Mucosa of rectum (tissue), 2 donors: ENCODE data around the gene CAB39.

ENCODE experiments used
- H3K27ac ChIP-seq, 2 donors: one replicate each; pipeline ENCODE4 v1.7.0; 2013; ENCODE audit warnings: inconsistent platforms in 2 of 2, low read depth in 2 of 2, low read length in 2 of 2
- H3K27me3 ChIP-seq, 2 donors: one replicate each; pipeline ENCODE4 v1.7.0; 2013; ENCODE audit warnings: low read length in 2 of 2; ENCODE audit not compliant: control insufficient read depth in 2 of 2, insufficient read depth in 2 of 2
- H3K36me3 ChIP-seq, 2 donors: one replicate each; pipeline ENCODE4 v1.7.0; 2013; ENCODE audit warnings: low read length in 2 of 2; ENCODE audit not compliant: control insufficient read depth in 2 of 2, insufficient read depth in 2 of 2
- H3K4me1 ChIP-seq, 2 donors: one replicate each; pipeline ENCODE4 v1.7.0; 2013; ENCODE audit warnings: low read length in 2 of 2, mild to moderate bottlenecking in 1 of 2; ENCODE audit not compliant: control insufficient read depth in 2 of 2, insufficient read depth in 2 of 2
- H3K4me3 ChIP-seq, 2 donors: one replicate each; pipeline ENCODE4 v1.7.0; 2013; ENCODE audit warnings: low read length in 2 of 2
- H3K9ac ChIP-seq, 2 donors: one replicate each; pipeline ENCODE4 v1.7.0; 2013; ENCODE audit warnings: low read length in 2 of 2, low read depth in 1 of 2, mild to moderate bottlenecking in 1 of 2
- H3K9me3 ChIP-seq, 2 donors: one replicate each; pipeline ENCODE4 v1.7.0; 2013; ENCODE audit warnings: low read length in 2 of 2; ENCODE audit not compliant: control insufficient read depth in 2 of 2
- donor health status: healthy.
- donor health status: Normal muscosa, but diverticular disease.

The CAB39 gene

DNA sequence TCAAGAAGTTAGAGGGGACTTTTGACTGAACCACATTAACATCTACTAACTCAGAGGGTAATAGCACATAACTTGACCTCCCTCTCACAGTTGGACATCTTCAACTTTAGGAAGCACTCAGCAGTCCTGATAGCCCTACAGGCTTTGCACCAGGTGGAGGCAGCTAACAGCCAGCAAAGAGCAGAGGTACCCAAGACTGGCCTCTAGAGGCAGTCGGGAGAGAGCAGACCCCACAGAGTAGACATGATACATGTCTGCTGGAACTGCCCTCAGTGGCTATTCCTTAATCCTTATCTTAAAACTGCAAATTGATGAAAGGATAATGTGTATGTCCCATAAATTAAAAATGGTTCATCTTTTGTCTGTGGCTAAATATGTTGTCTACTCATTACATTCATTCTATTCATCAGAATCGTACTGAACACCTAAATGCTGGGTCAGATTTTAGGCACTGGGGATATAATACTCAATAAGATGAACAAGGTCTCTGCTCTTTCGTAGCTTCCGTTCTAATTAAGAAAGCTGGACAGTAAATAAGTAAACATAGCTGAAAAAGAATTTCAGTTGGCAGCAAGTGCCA, 49.8 kb downstream of the CAB39 start:
- Histone ChIP-seq H3K27me3 (no peaks in the 10 kb centered on the region), H3K4me1 (peaks cover 3 to 15% of the 10 kb centered on the region in 2 donors), H3K36me3 (peaks cover 19 to 30% of the 10 kb centered on the region in 2 donors), H3K27ac (no peak overlapping the region), H3K4me3 (no peak overlapping the region), H3K9ac (no peak overlapping the region), H3K9me3 (no peaks in the 10 kb centered on the region)

DNA sequence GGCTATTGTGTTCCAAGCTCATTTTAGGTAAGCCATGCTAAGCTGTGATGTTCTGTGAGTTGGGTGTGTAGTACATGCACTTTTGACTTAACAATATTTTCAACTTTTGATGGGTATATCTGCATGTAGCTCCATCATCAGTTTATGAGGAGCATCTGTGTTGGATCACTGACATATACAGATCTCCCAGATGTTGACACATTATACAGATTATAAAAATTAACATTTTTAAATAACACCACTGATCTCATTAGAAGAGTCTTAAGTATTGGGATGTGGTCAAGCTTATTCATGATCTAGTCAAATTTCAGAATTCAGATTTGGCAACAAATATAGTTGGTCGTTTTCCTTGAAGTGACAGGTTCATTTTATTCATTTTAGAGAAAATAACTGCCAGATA, 51.7 kb downstream of the CAB39 start:
- Histone ChIP-seq H3K27ac (no peak overlapping the region), H3K9me3 (no peaks in the 10 kb centered on the region), H3K4me1 (peaks cover 0 to 2% of the 10 kb centered on the region in 2 donors), H3K4me3 (no peak overlapping the region), H3K9ac (no peak overlapping the region), H3K27me3 (no peaks in the 10 kb centered on the region), H3K36me3 (peaks cover 19 to 40% of the 10 kb centered on the region in 2 donors)

DNA sequence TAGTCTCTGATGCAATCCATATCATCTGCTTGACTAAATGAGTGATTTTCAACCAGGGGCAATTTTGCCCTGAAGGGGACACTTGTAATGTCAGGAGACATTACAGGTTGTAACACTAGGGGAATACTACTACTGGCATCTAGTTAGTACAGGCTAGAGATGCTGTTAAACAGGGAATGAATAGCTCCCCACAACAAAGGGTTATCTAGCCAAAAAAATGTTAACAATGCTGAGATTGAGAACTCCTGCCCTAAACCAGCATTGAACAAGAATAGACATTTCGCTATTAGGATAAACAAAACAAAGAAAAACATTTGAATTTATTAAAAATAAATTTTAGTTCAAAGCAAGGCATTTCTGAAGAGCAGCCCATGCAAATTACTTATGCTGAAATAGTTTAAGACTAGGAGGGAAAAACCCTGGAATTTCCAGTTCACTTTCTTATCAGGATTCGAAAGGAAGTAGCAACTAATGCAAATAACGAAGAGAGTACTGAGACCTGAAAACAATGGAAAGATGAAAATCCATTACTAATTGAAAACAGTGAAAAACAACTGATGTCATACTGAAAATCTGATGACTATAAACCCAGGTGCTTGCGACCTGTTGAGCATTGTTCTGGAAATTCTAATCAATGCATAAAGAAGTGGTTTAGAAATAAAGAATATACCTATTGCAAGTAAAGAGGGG, 53.1 kb downstream of the CAB39 start:
- no peaks in the 10 kb centered on the region for H3K27me3 ChIP-seq
- H3K27ac ChIP-seq: no peak overlapping the region
- H3K9me3 ChIP-seq: no peaks in the 10 kb centered on the region
- H3K4me1 ChIP-seq: no peaks in the 10 kb centered on the region
- H3K4me3 ChIP-seq: no peak overlapping the region
- H3K9ac ChIP-seq: no peak overlapping the region
- H3K36me3 ChIP-seq: peaks cover 19 to 34% of the 10 kb centered on the region in 2 donors

DNA sequence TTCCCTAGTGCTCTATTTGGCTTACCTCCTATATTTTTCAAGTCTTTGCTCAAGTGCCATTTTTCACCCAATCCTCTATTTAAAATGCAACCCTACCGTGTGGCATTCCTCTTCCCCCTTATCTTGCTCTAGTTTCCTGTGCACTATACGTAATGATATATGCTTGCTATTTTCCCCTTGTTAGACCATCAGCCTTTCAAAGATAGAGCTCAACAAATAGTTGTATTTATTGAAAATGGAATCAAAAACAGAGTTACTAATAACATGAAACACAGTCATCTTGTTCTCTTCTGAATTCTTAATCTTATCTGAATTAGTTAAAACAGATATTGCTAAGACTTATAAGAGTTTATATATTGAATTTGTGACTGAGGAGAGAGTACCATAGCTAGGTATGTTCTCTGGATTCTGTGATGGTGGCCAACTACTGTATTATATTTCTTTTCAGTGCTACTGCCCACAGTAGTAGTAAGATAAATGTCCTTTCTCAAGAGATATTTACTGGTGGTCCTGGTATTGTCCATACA, 55.3 kb downstream of the CAB39 start:
- Histone ChIP-seq H3K4me3 (no peak overlapping the region), H3K9ac (no peak overlapping the region), H3K4me1 (no peaks in the 10 kb centered on the region), H3K9me3 (no peaks in the 10 kb centered on the region), H3K27ac (no peak overlapping the region), H3K27me3 (no peaks in the 10 kb centered on the region), H3K36me3 (peaks cover 10 to 19% of the 10 kb centered on the region in 2 donors)

DNA sequence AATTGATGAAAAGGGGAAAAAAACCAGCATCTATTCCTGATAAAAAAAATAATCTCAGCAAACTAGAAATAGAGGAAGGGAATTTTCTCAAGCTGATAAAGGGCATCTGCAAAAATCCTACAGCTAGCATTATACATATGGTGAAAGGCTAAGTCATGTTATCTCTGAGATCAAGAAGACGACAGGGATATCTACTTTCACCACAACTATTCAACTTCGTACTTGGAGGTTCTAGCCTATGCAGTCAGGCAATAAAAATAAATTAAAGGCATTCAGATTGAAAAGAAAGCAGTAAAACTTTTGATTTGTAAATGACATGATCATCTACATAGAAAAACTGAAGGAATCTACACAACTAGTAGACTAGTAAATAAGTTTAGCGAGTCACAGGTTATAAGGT, 58.2 kb downstream of the CAB39 start:
- Histone ChIP-seq H3K36me3 (peaks cover 6 to 17% of the 10 kb centered on the region in 2 donors), H3K27me3 (no peaks in the 10 kb centered on the region), H3K9ac (no peak overlapping the region), H3K27ac (no peak overlapping the region), H3K4me1 (peaks cover 0 to 4% of the 10 kb centered on the region in 2 donors), H3K9me3 (no peaks in the 10 kb centered on the region), H3K4me3 (no peak overlapping the region)

DNA sequence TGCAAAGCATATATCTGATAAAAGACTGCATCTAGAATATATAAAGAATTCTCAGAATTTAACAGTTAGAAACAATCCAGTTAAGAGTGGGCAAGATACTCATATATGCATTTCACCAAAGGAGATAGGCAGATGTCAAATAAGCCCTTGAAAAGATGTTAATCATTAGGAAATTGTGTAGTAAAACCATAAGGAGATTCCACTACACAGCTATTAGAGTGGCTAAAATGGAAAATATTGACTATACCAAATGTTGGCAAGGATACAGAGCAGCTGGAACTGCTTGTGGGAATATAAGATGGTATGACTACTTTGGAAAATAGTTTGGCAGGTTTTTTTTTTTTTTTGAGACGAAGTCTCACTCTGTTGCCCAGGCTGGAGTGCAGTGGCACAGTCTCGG, 59.5 kb downstream of the CAB39 start:
- no peaks in the 10 kb centered on the region for H3K27me3 ChIP-seq
- H3K36me3 ChIP-seq: peaks cover 3 to 20% of the 10 kb centered on the region in 2 donors
- no peaks in the 10 kb centered on the region for H3K9me3 ChIP-seq
- H3K4me3 ChIP-seq: no peak overlapping the region
- H3K4me1 ChIP-seq: peaks cover 0 to 4% of the 10 kb centered on the region in 2 donors
- no peak overlapping the region for H3K27ac ChIP-seq
- no peak overlapping the region for H3K9ac ChIP-seq

DNA sequence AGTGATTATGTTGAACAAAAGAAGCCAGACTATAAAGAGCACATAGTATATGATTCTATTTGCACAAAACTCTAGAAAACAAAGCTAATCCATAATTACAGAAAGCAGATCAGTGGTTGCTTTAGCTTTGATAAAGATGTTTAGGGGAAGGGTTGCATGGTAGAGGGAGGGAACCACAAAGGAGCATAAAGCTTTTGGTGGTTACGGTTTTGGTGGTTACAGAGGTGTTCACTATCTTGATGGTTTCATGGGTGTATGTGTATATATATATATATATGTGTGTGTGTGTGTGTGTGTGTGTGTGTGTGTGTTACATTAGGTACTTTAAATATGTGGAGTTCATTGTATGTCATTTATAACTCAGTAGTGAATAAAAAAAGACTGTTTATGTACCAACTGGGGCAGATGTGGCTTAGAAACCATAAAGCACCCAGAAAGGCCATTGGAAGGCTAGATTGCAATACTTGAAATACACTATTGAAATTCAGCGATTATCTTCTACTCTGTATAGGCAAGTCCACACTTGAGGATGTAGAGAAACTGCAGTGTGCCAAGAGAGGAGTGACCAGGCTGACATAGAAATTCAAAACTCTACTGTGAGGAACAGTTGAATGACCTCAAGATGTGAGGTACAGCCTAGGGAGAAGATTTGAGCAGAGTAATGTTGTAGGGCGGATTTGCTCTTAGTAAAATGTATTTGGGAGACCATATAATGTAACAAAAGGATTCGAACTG, 60.6 kb downstream of the CAB39 start:
- peaks cover 3 to 15% of the 10 kb centered on the region in 2 donors for H3K36me3 ChIP-seq
- H3K9ac ChIP-seq: no peak overlapping the region
- H3K4me3 ChIP-seq: no peak overlapping the region
- H3K27ac ChIP-seq: no peak overlapping the region
- H3K4me1 ChIP-seq: peaks cover 0 to 4% of the 10 kb centered on the region in 2 donors
- H3K27me3 ChIP-seq: no peaks in the 10 kb centered on the region
- H3K9me3 ChIP-seq: no peaks in the 10 kb centered on the region

DNA sequence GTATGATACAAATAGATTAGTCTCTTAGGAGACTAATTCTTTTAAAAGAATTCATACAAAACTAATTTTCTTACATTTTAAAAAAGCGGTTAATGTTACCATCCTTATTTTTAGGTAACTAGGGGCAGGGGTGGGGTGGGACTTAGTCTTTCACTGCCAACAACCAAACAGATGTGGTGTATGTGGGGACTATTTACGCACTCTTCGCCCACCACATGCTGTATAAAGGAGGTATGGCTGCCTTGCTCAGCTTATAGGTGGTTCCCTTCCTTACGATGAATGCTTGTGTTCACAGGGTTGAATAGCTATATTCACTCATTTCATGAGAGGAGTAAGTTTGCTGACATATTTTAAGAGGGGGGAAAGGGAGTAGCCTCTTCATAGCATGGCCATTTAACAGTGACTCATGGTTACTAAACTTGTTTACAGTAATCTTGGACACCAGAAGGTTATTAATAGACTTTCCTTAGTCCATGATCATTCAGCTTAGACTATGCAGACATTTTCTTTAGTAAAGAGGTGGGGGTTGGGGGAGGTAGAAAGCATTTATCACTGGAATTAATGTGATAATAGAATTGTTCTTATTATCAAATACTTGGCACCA, 61.8 kb downstream of the CAB39 start:
- no peaks in the 10 kb centered on the region for H3K9me3 ChIP-seq
- H3K27me3 ChIP-seq: no peaks in the 10 kb centered on the region
- peaks cover 0 to 4% of the 10 kb centered on the region in 2 donors for H3K4me1 ChIP-seq
- H3K27ac ChIP-seq: peak overlapping the region in 1 of 2 donors; percentile 34
- H3K36me3 ChIP-seq: peaks cover 3 to 14% of the 10 kb centered on the region in 2 donors
- H3K9ac ChIP-seq: no peak overlapping the region
- H3K4me3 ChIP-seq: no peak overlapping the region

DNA sequence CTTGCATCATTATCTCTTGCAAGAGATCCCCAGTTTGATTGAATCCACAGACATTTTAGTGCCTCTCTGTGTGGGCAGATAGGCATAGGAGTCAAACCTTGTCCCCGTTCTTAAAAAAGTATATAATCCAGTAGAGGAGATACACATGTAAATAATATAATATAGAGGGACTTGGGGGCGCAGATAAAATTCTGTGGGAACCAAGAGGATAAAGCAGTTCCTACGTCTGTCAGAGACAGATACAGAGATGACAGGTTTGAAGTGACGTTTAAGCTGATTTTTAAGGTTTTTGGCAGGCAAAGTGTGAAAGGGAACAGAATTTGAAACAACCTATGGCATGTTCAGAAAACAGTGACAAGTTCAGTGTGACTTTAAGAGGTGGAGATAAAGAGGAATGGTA, 63.1 kb downstream of the CAB39 start:
- H3K4me3 ChIP-seq: no peak overlapping the region
- no peaks in the 10 kb centered on the region for H3K9me3 ChIP-seq
- H3K4me1 ChIP-seq: peaks cover 0 to 4% of the 10 kb centered on the region in 2 donors
- no peaks in the 10 kb centered on the region for H3K27me3 ChIP-seq
- no peak overlapping the region for H3K27ac ChIP-seq
- no peak overlapping the region for H3K9ac ChIP-seq
- H3K36me3 ChIP-seq: peaks cover 3 to 14% of the 10 kb centered on the region in 2 donors

DNA sequence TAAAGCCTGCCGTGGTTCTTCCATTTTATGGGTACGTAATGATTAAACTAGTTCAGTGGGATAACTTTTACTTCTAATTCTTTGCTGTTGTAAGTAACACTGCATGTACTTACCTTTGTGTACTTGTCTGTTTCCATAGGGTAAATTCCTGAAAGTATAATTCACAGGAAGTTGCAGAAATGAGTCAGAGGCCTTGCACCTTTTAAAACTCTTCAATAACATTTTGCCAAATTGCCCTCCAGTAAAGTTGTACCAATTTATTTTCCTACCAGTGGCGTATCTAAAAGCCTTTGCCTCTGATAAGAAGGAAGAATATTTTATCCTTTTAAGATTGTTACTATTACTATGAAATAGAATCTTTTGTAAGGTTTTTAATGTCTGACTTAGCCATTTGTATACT, 65.1 kb downstream of the CAB39 start:
- Histone ChIP-seq H3K36me3 (peaks cover 0 to 14% of the 10 kb centered on the region in 2 donors), H3K9ac (no peak overlapping the region), H3K27ac (no peak overlapping the region), H3K9me3 (no peaks in the 10 kb centered on the region), H3K4me3 (no peak overlapping the region), H3K4me1 (peaks cover 0 to 4% of the 10 kb centered on the region in 2 donors), H3K27me3 (no peaks in the 10 kb centered on the region)
